ENCODE data around the gene KAT2A. TPM values are rescaled to one million over a fixed set of nuclear protein-coding genes. Genes with fewer than 3 reads are reported as not detected.

Gene KAT2A
- total and polyA plus RNA-seq, 9 of the 15 experiments (the other 6 are each of a cell fraction or from before 2014, with no cell fraction given) = 1.5 to 80.4 (median 31.9) TPM

- TF ChIP-seq TARDBP (IDR thresholded peaks at IDR 0.05) (peak; percentile 72; the same call in 1 of the 2 replicates), MCM2 (IDR thresholded peaks at IDR 0.05; ENCODE audit: low read depth) (no peak), BCOR (IDR thresholded peaks at IDR 0.05) (peak; percentile 77), RUNX1 (IDR thresholded peaks at IDR 0.05; ENCODE audit: low read depth) (no peak), FOXJ2 (tag; IDR thresholded peaks at IDR 0.05) (no peak), ELF2 (CRISPR knock-in tag; IDR thresholded peaks at IDR 0.05) (no peak), SIN3A (IDR thresholded peaks at IDR 0.05; ENCODE audit: borderline replicate concordance in 2 of 2, control insufficient read depth in 1 of 2, low read depth in 2 of 2, low read length in 2 of 2) (no peak), GATAD2A (IDR thresholded peaks at IDR 0.05) (no peak), FIP1L1 (IDR thresholded peaks at IDR 0.05; ENCODE audit: low read depth, low read length, poor library complexity, severe bottlenecking) (no peak), DACH1 (IDR thresholded peaks at IDR 0.05; ENCODE audit: partially characterized antibody) (peak; percentile 68), ZBTB40 (IDR thresholded peaks at IDR 0.05) (no peak), ZBTB40 (CRISPR knock-in tag; IDR thresholded peaks at IDR 0.05) (no peak), ZNF165 (CRISPR knock-in tag; IDR thresholded peaks at IDR 0.05; ENCODE audit: borderline replicate concordance) (no peak)
Observed at GRCh38 chr17:42101513-42102292, 19.5 kb downstream of the KAT2A start (continued).
